ENCODE results near the gene MTHFD1L. TPM values are rescaled to one million over a fixed set of nuclear protein-coding genes. Genes with fewer than 3 reads are reported as not detected.

The MTHFD1L gene
- total and polyA plus RNA-seq, 2 of the 8 experiments (the other 6 are each of a cell fraction or from before 2014, with no cell fraction given): 29.2 to 105 TPM

- TF ChIP-seq, protein P1, sequence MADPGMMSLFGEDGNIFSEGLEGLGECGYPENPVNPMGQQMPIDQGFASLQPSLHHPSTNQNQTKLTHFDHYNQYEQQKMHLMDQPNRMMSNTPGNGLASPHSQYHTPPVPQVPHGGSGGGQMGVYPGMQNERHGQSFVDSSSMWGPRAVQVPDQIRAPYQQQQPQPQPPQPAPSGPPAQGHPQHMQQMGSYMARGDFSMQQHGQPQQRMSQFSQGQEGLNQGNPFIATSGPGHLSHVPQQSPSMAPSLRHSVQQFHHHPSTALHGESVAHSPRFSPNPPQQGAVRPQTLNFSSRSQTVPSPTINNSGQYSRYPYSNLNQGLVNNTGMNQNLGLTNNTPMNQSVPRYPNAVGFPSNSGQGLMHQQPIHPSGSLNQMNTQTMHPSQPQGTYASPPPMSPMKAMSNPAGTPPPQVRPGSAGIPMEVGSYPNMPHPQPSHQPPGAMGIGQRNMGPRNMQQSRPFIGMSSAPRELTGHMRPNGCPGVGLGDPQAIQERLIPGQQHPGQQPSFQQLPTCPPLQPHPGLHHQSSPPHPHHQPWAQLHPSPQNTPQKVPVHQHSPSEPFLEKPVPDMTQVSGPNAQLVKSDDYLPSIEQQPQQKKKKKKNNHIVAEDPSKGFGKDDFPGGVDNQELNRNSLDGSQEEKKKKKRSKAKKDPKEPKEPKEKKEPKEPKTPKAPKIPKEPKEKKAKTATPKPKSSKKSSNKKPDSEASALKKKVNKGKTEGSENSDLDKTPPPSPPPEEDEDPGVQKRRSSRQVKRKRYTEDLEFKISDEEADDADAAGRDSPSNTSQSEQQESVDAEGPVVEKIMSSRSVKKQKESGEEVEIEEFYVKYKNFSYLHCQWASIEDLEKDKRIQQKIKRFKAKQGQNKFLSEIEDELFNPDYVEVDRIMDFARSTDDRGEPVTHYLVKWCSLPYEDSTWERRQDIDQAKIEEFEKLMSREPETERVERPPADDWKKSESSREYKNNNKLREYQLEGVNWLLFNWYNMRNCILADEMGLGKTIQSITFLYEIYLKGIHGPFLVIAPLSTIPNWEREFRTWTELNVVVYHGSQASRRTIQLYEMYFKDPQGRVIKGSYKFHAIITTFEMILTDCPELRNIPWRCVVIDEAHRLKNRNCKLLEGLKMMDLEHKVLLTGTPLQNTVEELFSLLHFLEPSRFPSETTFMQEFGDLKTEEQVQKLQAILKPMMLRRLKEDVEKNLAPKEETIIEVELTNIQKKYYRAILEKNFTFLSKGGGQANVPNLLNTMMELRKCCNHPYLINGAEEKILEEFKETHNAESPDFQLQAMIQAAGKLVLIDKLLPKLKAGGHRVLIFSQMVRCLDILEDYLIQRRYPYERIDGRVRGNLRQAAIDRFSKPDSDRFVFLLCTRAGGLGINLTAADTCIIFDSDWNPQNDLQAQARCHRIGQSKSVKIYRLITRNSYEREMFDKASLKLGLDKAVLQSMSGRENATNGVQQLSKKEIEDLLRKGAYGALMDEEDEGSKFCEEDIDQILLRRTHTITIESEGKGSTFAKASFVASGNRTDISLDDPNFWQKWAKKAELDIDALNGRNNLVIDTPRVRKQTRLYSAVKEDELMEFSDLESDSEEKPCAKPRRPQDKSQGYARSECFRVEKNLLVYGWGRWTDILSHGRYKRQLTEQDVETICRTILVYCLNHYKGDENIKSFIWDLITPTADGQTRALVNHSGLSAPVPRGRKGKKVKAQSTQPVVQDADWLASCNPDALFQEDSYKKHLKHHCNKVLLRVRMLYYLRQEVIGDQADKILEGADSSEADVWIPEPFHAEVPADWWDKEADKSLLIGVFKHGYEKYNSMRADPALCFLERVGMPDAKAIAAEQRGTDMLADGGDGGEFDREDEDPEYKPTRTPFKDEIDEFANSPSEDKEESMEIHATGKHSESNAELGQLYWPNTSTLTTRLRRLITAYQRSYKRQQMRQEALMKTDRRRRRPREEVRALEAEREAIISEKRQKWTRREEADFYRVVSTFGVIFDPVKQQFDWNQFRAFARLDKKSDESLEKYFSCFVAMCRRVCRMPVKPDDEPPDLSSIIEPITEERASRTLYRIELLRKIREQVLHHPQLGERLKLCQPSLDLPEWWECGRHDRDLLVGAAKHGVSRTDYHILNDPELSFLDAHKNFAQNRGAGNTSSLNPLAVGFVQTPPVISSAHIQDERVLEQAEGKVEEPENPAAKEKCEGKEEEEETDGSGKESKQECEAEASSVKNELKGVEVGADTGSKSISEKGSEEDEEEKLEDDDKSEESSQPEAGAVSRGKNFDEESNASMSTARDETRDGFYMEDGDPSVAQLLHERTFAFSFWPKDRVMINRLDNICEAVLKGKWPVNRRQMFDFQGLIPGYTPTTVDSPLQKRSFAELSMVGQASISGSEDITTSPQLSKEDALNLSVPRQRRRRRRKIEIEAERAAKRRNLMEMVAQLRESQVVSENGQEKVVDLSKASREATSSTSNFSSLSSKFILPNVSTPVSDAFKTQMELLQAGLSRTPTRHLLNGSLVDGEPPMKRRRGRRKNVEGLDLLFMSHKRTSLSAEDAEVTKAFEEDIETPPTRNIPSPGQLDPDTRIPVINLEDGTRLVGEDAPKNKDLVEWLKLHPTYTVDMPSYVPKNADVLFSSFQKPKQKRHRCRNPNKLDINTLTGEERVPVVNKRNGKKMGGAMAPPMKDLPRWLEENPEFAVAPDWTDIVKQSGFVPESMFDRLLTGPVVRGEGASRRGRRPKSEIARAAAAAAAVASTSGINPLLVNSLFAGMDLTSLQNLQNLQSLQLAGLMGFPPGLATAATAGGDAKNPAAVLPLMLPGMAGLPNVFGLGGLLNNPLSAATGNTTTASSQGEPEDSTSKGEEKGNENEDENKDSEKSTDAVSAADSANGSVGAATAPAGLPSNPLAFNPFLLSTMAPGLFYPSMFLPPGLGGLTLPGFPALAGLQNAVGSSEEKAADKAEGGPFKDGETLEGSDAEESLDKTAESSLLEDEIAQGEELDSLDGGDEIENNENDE (IDR thresholded peaks at IDR 0.05; ENCODE audit: insufficient replicate concordance, low read length): no peak
- TF ChIP-seq POU5F1 (IDR thresholded peaks at IDR 0.05; ENCODE audit: low read depth, low read length): no peak
- no peak for TF ChIP-seq NRF1 (IDR thresholded peaks at IDR 0.05; ENCODE audit: low read depth, low read length)
- TF ChIP-seq CREB1 (IDR thresholded peaks at IDR 0.05): no peak
- TF ChIP-seq CEBPB (IDR thresholded peaks at IDR 0.05; ENCODE audit: low read depth, low read length): no peak
- TF ChIP-seq EZH2 (IDR thresholded peaks at IDR 0.05; ENCODE audit: low read depth, low read length, severe bottlenecking): no peak
Measured at GRCh38 chr6:151038616-151039015, 173.1 kb downstream of the MTHFD1L start (continued).

Data from H1 (cell line).